Stimulated activated CD4-positive, alpha-beta T cell treated with anti-CD3 and anti-CD28 coated beads, Interleukin-15, amount 100 ng/mL, for 48 hours (primary cell): Measurements from ENCODE around the gene HMGXB4.
A peak's percentile ranks its signal among the peaks of the same experiment; 100 is the strongest.

Experiments used
- DNase-seq, 2 donors: peaks; one replicate each; pipeline ENCODE4 v3.0.0-alpha.2; 2020; ENCODE audit warnings: low read depth in 2 of 2

HMGXB4 gene

DNA sequence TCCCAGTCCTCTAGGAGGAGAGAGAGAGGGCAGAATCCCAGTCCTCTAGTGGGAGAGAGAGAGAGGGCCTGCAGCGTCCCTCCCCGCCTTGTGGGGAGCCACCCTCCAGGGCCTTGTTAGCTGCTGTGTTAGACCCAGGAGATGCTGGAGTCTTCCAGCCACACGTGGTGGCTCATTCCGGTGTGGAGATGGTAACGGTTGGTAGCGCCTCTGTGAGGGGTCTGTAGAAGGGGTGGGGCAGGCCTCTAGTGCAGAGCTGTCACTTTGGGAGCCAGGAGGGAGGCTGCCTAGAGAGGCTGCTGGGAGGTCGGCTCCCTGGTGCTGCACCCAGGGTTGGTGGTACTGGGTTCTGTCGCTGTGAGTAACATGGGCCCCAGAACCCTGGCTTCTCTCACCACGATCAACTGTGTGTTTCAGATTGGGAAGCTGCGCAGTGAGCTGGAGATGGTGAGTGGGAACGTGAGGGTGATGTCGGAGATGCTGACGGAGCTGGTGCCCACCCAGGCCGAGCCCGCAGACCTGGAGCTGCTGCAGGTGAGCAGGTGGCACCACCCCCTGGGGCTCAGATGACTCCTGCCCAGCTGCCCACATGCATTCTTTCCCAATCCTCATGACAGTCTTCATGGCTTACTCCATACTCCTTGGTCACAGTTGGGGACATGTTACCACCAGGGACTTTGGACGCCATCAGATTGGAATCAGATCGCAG lies 69.7 kb downstream of the HMGXB4 start:
- DNase-seq: no peak

DNA sequence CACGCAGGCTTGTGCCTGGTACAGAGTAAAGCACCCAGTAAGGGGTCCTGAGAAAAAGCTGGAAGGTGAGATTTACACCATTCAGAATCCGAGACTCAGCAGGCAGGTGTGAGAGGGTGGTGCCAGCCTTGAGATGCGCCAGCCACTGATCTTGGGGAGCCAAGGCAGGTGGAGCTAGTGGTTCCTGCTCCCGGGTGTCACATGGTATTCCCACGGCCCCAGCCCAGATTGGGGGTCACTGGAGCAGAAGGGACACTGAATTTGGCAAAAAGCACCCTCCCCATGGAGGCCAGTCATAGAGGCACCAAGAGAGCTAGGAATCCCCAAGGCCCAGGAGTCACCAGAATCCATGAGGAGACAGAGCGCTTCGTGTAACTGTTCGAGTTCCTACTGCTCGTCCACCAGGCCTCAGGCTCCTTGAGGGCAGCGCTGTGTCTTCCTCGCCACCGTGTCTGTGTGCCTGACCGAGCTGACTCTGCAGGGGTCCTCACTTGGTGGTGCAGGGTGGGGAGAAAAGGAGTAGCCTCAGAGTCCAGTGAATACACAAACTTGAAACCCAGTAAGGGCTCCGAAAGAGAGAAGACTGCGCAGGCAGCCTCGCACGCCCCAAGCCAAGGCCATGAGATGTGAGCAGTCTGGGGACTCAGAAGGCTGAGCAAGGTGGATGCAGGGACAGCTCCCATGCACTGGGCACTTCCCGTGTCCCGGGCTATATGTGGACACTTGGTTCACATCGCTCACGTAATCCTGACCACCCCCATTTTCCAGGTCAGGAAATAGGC lies 70.6 kb downstream of the HMGXB4 start:
- no peak for DNase-seq

DNA sequence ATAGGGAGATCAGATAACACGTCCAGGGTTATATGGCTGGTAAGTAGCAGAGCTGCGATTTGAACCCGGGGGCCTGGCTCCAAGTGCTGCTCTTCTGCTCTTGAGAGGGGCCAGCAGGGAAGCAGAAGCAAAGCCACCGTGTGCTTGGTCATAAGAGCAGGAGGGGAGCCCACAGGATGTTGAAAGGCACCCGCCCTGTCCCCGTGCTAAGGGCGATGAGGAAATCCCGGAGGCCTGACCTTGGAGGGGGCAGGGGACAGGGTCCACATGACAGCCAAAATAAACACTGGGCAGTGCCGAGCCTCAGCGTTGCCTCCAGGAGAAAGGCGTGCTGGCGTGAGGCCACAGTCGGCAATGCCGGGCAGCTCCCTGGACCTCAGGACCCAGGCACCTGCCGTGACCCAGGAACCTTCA lies 71.2 kb downstream of the HMGXB4 start:
- no peak for DNase-seq

DNA sequence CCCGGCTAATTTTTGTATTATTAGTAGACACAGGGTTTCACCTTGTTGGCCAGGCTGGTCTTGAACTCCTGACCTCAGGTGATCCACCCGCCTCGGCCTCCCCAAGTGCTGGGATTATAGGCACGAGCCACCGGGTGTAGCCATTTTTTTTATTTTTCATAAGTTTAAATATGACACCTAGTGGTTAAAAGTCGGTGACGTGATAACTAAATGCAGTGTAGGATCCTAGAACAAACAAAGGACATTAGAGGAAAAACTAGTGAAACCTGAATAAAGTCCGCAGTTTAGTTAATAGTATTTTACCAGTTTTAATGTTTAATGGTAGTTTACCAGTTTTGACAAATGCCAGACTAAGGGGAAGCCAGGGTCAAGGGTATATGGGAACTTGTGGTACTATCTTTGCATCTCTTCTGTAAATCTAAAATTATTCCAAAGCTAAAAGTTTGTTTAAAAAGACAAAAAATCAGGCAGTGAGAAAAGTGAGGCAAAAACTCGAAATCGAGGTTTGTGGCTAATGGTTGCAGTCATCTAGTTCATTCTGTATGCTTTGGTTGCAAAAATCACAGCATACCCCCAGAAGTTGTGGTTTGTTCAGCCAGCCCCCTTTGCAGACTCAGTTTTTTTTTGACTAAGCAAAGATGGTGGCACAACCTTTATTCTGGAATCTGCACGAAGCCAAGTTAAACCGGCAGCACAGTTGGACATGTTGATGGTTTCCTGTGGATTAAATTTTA lies 72.0 kb downstream of the HMGXB4 start:
- DNase-seq: no peak

DNA sequence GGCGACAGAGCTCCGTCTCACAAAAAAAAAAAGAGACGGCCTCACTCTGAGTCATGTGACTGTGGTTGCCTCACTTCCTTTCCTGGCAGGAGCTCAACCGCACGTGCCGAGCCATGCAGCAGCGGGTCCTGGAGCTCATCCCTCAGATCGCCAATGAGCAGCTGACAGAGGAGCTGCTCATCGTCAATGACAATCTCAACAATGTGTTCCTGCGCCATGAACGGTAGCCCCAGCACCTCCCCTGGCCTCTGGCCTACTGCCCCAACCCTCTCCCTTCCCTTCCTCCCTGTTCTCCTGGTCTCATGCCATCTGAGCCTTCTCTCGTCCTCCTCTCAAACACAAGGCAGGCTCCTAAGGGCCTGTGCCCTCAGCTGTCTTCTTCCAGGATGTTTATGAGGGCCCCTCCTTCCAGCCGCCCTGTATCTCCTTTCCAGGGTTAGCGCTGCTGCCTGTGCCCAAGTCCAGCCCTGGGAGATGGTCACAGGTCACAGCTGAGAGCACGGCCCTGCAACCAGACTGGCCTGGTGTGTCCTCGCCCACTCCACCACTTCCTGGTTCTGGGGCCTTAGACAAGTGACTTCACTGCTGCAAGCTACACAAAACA lies 73.1 kb downstream of the HMGXB4 start:
- peak; percentile 56 to 64 for DNase-seq

DNA sequence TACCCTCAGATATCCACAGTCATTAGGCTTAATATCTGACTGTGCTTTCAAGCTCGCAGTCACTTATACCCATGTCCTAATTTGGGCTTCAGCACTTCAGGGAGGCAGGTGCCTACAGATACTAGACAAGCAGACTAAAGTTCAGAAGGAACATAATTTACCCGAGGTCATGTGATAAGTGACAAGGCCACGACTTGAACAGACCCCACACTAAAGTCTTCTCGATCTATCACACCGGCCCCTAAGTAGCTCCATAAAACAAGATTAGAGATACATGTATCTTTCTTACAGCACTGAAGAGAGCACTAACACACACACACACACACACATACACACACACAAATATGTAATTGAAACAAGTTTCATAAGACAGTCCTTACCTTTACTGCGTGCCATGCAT lies 75.0 kb downstream of the HMGXB4 start:
- no peak for DNase-seq

DNA sequence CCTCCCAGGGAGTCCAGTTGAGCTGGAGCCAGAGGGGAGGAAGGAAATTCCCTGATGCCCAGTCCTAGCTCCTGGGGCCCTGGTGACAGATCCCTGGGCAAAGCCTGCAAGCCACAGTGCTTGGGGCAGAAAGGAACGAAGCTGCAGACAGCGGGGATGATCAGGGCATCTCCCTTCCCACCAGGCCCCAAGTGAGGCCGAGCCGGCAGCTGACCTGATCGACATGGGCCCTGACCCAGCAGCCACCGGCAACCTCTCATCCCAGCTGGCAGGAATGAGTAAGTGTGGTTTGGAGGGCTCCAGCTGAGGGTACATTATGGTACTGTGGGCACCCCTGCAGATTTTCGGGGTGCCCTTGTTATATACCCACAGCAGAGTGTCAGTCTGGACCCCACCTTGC lies 75.9 kb downstream of the HMGXB4 start:
- DNase-seq: no peak

DNA sequence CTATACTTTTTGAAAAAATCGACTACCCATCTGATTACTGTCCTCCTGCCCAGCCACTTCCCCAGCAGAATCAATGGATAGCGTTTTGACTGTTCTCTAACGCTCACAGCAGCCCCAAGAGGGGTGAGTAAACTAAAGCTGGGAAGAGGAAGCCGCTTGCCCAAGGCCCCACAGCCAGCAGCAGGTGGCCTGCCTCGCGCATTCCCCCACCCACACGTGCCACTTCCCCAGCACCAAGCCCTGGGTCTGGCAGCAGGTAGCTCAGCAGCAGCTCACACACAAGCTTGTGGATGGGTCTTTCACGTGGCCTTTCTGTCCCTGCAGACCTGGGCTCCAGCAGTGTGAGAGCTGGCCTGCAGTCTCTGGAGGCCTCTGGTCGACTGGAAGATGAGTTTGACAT lies 76.7 kb downstream of the HMGXB4 start:
- DNase-seq: no peak

DNA sequence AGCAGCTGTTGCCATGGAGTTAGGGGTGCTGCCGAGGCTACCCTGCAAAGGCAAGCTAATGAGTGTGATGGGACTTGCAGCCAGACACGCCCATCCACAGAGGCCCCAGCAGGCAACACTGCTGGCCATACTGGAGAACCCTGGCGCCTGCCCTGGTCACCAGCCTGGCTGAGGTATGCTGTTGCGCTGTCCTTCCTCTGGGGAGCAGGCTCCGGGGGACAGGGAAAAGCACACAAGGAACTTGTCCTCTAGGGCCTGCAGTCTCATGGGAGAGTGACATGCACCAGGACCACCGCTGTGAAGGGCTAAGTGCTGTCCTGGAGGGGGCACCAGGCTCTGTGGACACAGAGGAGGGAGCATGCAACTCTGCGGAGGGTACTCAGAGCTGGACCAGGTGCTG lies 78.2 kb downstream of the HMGXB4 start:
- no peak for DNase-seq

DNA sequence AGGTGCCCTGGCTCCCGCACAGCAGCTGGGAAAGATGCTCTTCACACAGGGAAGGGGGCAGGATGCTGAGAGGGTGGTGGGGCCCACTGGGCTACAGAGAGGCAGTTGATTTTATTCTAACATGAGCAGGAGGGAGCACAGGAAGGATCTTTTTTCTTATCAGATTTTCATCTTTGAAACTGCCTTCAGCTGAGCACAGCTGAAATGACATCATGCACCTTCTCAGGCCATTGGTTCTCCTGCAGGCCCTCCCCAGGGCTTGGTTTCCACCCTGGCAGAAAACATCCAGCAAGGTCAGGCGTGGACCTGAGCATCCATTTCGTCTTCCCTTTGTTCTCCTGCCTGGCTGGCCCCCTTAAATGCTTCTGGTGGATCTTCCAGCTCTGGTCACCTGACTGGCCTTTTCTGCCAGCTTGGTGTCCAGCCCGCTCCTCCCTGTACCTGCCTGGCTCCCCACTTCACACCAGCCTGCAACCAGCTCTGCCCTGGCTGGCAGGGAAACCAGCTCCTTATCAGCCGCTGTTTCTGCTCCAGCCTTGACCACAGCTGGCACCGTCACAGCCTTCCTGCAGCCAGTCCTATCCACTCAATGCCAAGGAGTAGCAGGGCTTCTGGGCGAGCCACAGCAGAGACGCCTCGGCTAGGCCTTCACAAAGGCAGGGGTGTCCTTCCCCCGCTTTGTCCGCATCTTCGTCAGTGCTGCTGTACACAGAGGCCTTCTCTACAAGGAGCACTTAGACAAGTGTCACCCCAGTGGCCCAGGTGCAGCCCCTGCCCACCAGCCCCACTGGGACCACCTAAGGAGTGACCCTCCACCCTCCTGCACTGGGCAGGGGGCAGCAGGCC lies 78.9 kb downstream of the HMGXB4 start:
- no peak for DNase-seq

DNA sequence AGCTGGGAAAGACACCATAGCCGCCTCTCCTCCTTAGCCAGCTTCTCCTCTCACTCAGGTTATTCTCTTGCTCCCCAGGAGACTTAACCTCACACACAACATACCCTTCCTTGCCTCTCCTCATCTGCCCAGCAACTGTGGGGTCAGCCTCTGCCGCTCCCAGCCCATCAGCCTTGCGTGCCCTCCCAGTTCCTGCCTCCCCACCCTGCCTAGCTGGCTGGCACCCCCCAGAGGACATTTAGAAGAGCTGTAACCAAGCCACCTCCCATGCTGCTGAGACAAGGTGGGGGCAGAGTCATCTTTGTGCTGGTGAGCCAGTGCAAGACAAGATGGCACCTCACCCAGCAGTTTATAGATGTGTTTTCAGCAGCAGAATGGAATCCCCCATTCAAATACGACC lies 80.6 kb downstream of the HMGXB4 start:
- no peak for DNase-seq

DNA sequence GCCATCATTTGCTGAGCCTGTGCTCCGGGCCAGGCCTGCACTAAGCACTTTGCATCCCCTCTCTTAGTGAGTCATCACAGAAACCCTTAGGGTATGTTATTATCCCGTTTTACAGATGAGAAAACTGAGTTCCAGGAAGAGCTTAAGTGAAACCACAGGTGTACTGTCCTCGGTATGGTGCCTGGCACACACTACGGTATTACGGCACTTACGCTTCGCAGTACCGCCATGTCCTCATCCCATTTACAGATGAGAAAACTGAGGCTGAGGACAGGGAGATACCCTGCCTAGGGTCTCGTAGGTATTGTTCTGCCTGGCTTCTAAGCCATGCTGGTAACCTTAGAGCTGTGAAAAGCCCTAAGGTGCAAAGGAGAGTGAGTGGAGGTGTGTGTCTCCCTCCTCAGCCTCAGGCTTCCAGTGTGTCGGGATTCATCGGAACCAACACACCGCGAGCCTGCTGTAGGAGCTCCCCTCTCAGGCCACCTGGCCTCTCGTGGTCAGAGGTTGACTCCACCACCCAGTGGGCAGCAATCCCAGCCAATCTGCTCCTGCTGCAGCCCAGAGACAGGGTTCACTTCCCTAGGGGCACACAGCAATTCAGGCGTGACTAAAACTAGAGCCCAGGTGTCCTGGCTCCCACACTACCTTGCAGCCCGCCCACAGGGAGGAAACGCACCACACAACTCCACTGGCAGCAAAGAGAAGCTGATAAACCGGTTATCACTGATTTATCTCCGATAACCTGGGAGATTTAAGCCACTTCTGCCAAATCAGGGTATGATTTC lies 84.0 kb downstream of the HMGXB4 start:
- no peak for DNase-seq

DNA sequence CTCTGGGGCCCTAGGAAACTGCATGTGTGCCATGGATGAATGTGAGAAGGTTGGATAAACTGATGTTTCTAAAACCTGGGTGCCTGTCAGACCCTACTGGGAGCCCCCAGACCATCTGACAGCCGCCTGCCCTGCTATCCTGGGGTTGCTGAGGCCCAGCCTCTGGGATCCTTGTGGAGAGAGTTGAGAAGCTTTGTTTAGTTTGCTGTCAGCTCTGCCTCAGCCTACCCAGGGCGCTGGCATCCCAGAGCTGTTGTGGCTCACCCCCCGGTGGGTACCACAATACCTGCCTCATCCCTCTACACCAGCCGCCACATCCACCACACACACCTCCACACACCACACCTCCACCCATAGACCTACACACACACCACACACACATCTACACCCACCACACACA lies 85.1 kb downstream of the HMGXB4 start:
- no peak for DNase-seq

DNA sequence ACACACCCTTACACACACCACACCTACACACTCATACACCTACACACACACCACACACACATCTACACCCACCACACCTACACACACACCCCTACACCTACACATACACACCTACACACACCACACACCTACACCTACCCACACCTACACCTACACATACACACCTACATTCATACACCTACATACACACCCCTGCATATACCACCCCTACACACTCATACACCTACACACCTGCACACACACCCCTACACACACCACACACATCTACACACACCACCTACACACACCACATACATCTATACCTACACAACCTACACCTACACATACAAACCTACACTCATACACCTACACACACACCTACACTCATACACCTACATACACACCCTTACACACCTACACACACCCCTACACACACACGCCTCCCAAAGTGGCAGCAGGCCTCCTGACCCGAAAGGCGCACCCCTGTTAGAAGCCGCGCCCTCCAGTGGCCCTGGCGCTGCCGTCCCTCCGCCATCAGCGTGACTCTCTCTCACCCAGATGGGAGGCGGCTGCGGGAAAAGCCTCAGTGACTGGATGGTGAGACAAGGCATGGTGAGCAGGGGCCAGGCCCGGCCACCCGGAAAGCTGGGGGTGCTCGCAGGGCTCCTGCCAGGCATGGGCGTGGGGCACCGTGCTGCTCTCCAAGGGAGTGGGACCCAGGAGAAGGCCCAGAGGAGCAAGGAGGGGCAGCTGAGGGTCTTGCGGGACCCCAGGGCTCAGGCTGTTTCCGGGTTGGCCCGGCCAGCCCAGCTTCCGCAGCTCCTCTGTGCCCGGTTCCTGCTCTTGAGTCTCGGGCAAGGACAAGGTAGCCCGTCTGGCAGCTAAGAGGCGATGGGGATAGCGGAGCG lies 86.6 kb downstream of the HMGXB4 start:
- no peak for DNase-seq

DNA sequence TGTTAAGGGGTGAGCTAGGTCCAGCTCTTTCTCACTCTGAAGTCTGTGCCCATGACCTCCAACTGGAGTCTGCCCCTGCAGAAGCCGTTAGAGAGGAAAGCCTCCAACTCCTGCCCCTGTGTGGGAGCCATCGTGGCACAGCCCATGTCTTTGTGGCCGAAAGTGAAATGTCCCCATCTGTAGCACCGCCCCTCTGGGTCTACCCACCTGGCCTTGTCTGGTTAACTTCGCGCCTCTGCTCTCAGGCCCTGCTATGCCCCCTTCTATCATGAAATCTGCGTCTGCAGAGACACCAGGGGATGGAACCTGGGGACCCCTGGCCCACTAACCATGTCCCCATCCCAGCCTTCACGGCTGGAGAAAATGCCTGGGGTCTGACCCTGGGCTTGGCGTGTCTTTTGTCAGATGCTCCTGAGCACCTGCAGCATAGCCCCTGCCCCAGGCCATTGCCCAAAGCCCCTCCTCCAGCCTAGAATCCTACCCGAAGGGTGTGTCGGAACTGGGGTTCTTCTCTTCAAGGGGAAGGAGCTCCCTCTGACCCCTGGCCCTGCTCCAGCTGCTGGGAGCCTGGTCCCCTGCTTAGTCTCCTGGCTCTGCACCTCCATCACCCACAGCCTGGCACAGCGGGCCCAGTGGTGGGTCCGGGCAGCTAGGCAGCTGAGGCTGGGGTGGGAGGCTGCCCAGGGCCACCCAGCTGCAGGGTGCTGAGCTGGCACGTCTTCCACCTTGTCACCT lies 87.8 kb downstream of the HMGXB4 start:
- no peak for DNase-seq
